ENCODE measurements around the gene CNBD2.
"Not testable (repeated sequence)": the region's sequence is repeated elsewhere in the genome, so short reads cannot be mapped to it uniquely, and the experiment has no call there.

GRCh38 chr20:36053863-36054518, 85.6 kb downstream of the CNBD2 start:
- TF ChIP-seq CTCF (tag by site-specific recombination; IDR thresholded peaks at IDR 0.05); ZNF274 (IDR thresholded peaks at IDR 0.05; ENCODE audit: low read length); ZNF274 (tag by site-specific recombination; IDR thresholded peaks at IDR 0.05; ENCODE audit: borderline replicate concordance); EGR2 (tag by site-specific recombination; IDR thresholded peaks at IDR 0.05; ENCODE audit: low read depth); ZNF311 (tag by site-specific recombination; IDR thresholded peaks at IDR 0.05; ENCODE audit: borderline replicate concordance); YY1 (tag by site-specific recombination; IDR thresholded peaks at IDR 0.05); ZNF76 (tag by site-specific recombination; IDR thresholded peaks at IDR 0.05; ENCODE audit: borderline replicate concordance, low read depth): not testable (repeated sequence)
